K562 (cell line): ENCODE results near the gene ADD3. TPM values are rescaled to one million over a fixed set of nuclear protein-coding genes. Genes with fewer than 3 reads are reported as not detected.

Experiments
- ATAC-seq: fragments of 200-7000 bp; cut with Tn5 transposase; 3 replicates; pipeline ENCODE4 v1.9.1; 2020; ENCODE audit warnings: moderate library complexity
- BruUV-seq: library from RNA; stranded (reverse); fragments of 400-500 nt; replicated peaks from 2 replicates; lab custom pipeline; 2021; lab: Mats Ljungman, UMichigan
- CTCF ChIA-PET: fragments of 300-600 bp; formaldehyde crosslinking; extraction: SDS; loops from one replicate; lab custom pipeline; 2021; ENCODE audit warnings: low intra/inter-chr PET ratio; lab: Yijun Ruan, JAX
- POLR2A ChIA-PET: fragments of 300-600, 350-650 bp; sonication (Branson Sonifier 250); formaldehyde crosslinking; extraction: SDS; loops from one replicate; lab custom pipeline; 2021; ENCODE audit warnings: antibody characterized with exemption, inconsistent platforms; lab: Yijun Ruan, JAX
- DNase-seq, 4 experiments: peaks; one replicate each; pipeline versions ENCODE4 v3.0.0 to v3.0.0-alpha.2; 2011 to 2018; ENCODE audit warnings: low spot score in 3 of 4, mixed read lengths in 3 of 4; ENCODE audit errors: extremely low read depth in 1 of 4
- FAIRE-seq: peaks from 2 replicates; lab custom pipeline; 2011; peaks lifted over from hg19 to GRCh38; lab: Jason Lieb, UNC
- H2AFZ ChIP-seq: 2 replicates; pipeline ENCODE4 v1.6.0; 2011; ENCODE audit warnings: low read depth, low read length, control low read depth, inconsistent platforms
- H3K27ac ChIP-seq: fragments of 200-600 bp; 3 replicates; pipeline ENCODE4 v1.8.0; 2011; ENCODE audit warnings: low read depth, mild to moderate bottlenecking, control low read depth, inconsistent platforms, low read length, moderate library complexity, mixed read lengths; ENCODE audit errors: extremely low read depth
- H3K27me3 ChIP-seq, 2 experiments: fragments of 300-600 bp in 1 of 2; 2 replicates in 1 of 2; 3 replicates in 1 of 2; pipeline versions ENCODE4 v1.6.0 to v1.8.0; 2011; ENCODE audit warnings: inconsistent platforms in 2 of 2, low read length in 2 of 2, mild to moderate bottlenecking in 1 of 2, mixed read lengths in 1 of 2, moderate library complexity in 1 of 2; ENCODE audit not compliant: control insufficient read depth in 2 of 2, insufficient read depth in 2 of 2
- H3K36me3 ChIP-seq: fragments of 300-600 bp; 3 replicates; pipeline ENCODE4 v1.8.0; 2011; ENCODE audit warnings: mild to moderate bottlenecking, low read length, inconsistent platforms; ENCODE audit not compliant: control insufficient read depth, insufficient read depth
- H3K4me1 ChIP-seq, 2 experiments: fragments of 200-600 bp in 1 of 2; replicated peaks in 1 of 2; 2 replicates in 1 of 2; 3 replicates in 1 of 2; pipeline versions ENCODE4 v1.5.1 to v1.8.0; 2011; ENCODE audit warnings: inconsistent platforms in 2 of 2, low read length in 2 of 2, mild to moderate bottlenecking in 1 of 2, mixed read lengths in 1 of 2, moderate library complexity in 1 of 2; ENCODE audit not compliant: control insufficient read depth in 2 of 2, insufficient read depth in 2 of 2
- H3K4me2 ChIP-seq: 2 replicates; pipeline ENCODE4 v1.6.1; 2011; ENCODE audit warnings: low read length, control low read depth, inconsistent platforms, mixed read lengths; ENCODE audit not compliant: insufficient read depth
- H3K4me3 ChIP-seq: fragments of 200-600 bp; sonication (generic), shearing (Covaris generic); 2 replicates; pipeline ENCODE4 v1.5.1; 2016; ENCODE audit warnings: control low read depth, inconsistent platforms
- H3K79me2 ChIP-seq: fragments of 200-600 bp; 3 replicates; pipeline ENCODE4 v1.8.0; 2011; ENCODE audit warnings: low read length, inconsistent platforms; ENCODE audit not compliant: control insufficient read depth, insufficient read depth
- H3K9ac ChIP-seq, 2 experiments: 2 replicates each; pipeline versions ENCODE4 v1.6.0 to v1.6.1; 2011; ENCODE audit warnings: low read depth in 2 of 2, low read length in 2 of 2, control low read depth in 1 of 2, inconsistent platforms in 1 of 2, mild to moderate bottlenecking in 1 of 2, mixed read lengths in 1 of 2; ENCODE audit not compliant: insufficient read depth in 1 of 2
- H3K9me1 ChIP-seq: one replicate; pipeline ENCODE4 v1.6.0; 2011; ENCODE audit warnings: inconsistent platforms, mild to moderate bottlenecking, low read length, moderate library complexity; ENCODE audit not compliant: control insufficient read depth, insufficient read depth
- H3K9me3 ChIP-seq: replicated peaks from 2 replicates; pipeline ENCODE4 v1.5.1; 2011; ENCODE audit warnings: low read depth, low read length, inconsistent platforms; ENCODE audit not compliant: control insufficient read depth, insufficient read depth
- H4K20me1 ChIP-seq: replicated peaks from 2 replicates; pipeline ENCODE4 v1.6.1; 2011; ENCODE audit warnings: low read length, inconsistent platforms, mixed read lengths; ENCODE audit not compliant: control insufficient read depth, insufficient read depth
- E2F5 ChIP-seq: sonication (generic); formaldehyde crosslinking; IDR thresholded peaks from 2 replicates; pipeline ENCODE4 v1.8.0; 2022; ENCODE audit warnings: mild to moderate bottlenecking, missing genetic modification reagents
- EHMT2 ChIP-seq: fragments of 450-650 bp; IDR thresholded peaks from 2 replicates; pipeline ENCODE4 v1.6.1; 2018; ENCODE audit warnings: antibody characterized with exemption
- JUND ChIP-seq, 2 experiments: IDR thresholded peaks; 2 replicates in 1 of 2; 3 replicates in 1 of 2; pipeline ENCODE4 v1.6.1; 2011; ENCODE audit warnings: borderline replicate concordance in 2 of 2, low read depth in 2 of 2, low read length in 2 of 2, improper control_type of control experiment in 1 of 2, missing biosample characterization in 1 of 2, missing genetic modification characterization in 1 of 2, missing genetic modification reagents in 1 of 2
- MYBL2 ChIP-seq, 2 experiments: fragments of 450-650 bp in 1 of 2; sonication (generic) in 1 of 2; formaldehyde crosslinking in 1 of 2; IDR thresholded peaks; 2 replicates each; pipeline versions ENCODE4 v1.6.1 to v1.8.1; 2017 to 2022; ENCODE audit warnings: borderline replicate concordance in 1 of 2, inconsistent platforms in 1 of 2, low read depth in 1 of 2, mild to moderate bottlenecking in 1 of 2, missing genetic modification reagents in 1 of 2, moderate library complexity in 1 of 2
- MYC ChIP-seq, 2 experiments: fragments of 250-450 bp in 1 of 2; sonication (Bioruptor Pico) in 1 of 2; IDR thresholded peaks; 2 replicates each; pipeline versions ENCODE4 v1.5.1 to v1.6.1; 2012 to 2021; ENCODE audit warnings: low read depth in 2 of 2, borderline replicate concordance in 1 of 2, improper control_type of control experiment in 1 of 2, low read length in 1 of 2, mild to moderate bottlenecking in 1 of 2, moderate library complexity in 1 of 2
- NFE2L1 ChIP-seq: fragments of 450-650 bp; IDR thresholded peaks from 2 replicates; pipeline ENCODE4 v1.6.1; 2016; ENCODE audit warnings: missing genetic modification characterization, low read depth, mild to moderate bottlenecking, missing compliant biosample characterization, moderate library complexity, borderline replicate concordance
- SMARCC2 ChIP-seq: fragments of 450-650 bp; IDR thresholded peaks from 2 replicates; pipeline ENCODE4 v1.6.1; 2017; ENCODE audit warnings: antibody characterized with exemption, moderate library complexity, mild to moderate bottlenecking, low read depth
- TEAD1 ChIP-seq, 2 experiments: fragments of 450-650 bp in 1 of 2; sonication (generic) in 1 of 2; formaldehyde crosslinking; IDR thresholded peaks; 2 replicates each; pipeline versions ENCODE4 v1.4.0 to v1.8.0; 2020 to 2022; ENCODE audit warnings: mild to moderate bottlenecking in 2 of 2, missing genetic modification reagents in 1 of 2
- THRAP3 ChIP-seq: fragments of 450-650 bp; IDR thresholded peaks from 2 replicates; pipeline ENCODE4 v1.6.1; 2016; ENCODE audit warnings: mild to moderate bottlenecking, inconsistent platforms, borderline replicate concordance
- ZNF444 ChIP-seq: fragments of 250-450 bp; sonication (Bioruptor Pico); IDR thresholded peaks from 2 replicates; pipeline ENCODE4 v1.4.0; 2020; ENCODE audit warnings: mild to moderate bottlenecking, moderate library complexity
- ZNF740 ChIP-seq, 3 experiments: fragments of 200-800 bp in 1 of 3; sonication (Bioruptor generic) in 1 of 3; sonication (generic) in 1 of 3; formaldehyde crosslinking in 1 of 3; IDR thresholded peaks; 2 replicates each; pipeline versions ENCODE4 v1.6.1 to v1.8.0; 2016 to 2022; ENCODE audit warnings: mild to moderate bottlenecking in 2 of 3, missing compliant biosample characterization in 2 of 3, missing genetic modification characterization in 2 of 3, missing genetic modification reagents in 1 of 3
- ZZZ3 ChIP-seq: fragments of 450-650 bp; IDR thresholded peaks from 2 replicates; pipeline ENCODE4 v1.6.1; 2016; ENCODE audit warnings: antibody characterized with exemption, mild to moderate bottlenecking, moderate library complexity
- WGBS: fragments of 100-300 bp; shearing (Covaris generic); methylation state at CpG from one replicate; pipeline ENCODE4 v1.1.6; 2016; ENCODE audit warnings: low coverage, mixed read lengths; ENCODE audit not compliant: insufficient coverage; ENCODE audit errors: missing lambda C conversion rate; 5-methylcytosine and 5-hydroxymethylcytosine counted together
- in situ Hi-C: fragments of 300-500 bp; cut with MboI; formaldehyde crosslinking; loops from 4 replicates; pipeline ENCODE4 v1.15.0; 2018; ENCODE audit warnings: inconsistent platforms, mixed read lengths
- intact Hi-C: fragments of 100-400 bp; cut with micrococcal nuclease; formaldehyde crosslinking; loops from 2 replicates; pipeline ENCODE4 v1.14.2; 2022
- polyA plus RNA-seq, 8 experiments: library from polyadenylated mRNA; depleted of rRNA in 4 of 8; stranded (reverse) in 5 of 8; unstranded in 3 of 8; fragments of >200 nt; fragmentation: Nextera tagmentation in 2 of 8; fragmentation: Illumina TruSeq in 1 of 8; extraction: Ambion mirVana in 2 of 8; extraction: Trizol in 1 of 8; gene quantifications; 2 replicates each; pipeline versions ENCODE4 v1.2.1 to v1.2.3, GENCODE V29; 2011 to 2014; ENCODE audit warnings: inconsistent platforms in 1 of 8, missing spikeins in 1 of 8
- total RNA-seq, 7 experiments: library from RNA; depleted of rRNA in 6 of 7; stranded (reverse); fragments of >200 nt in 6 of 7; fragmentation: Illumina TruSeq in 2 of 7; extraction: Trizol in 2 of 7; gene quantifications; 2 replicates each; pipeline versions ENCODE4 v1.2.1 to v1.2.3, GENCODE V29; 2011 to 2021; ENCODE audit warnings: low replicate concordance in 1 of 7

ADD3 gene
- total and polyA plus RNA-seq, 9 of the 15 experiments (the other 6 are each of a cell fraction or from before 2014, with no cell fraction given), result 13.2 to 125 (median 31.7) TPM

- Histone ChIP-seq H3K9ac (no peak overlapping the region), H3K27me3 (peaks cover 0 to 11% of the 10 kb centered on the region in 2 experiments; a peak in 3 of 5 replicates)
- TF ChIP-seq MYC (IDR thresholded peaks at IDR 0.05; ENCODE audit: low read depth, low read length) (no peak), MYC (CRISPR knock-in tag; IDR thresholded peaks at IDR 0.05; ENCODE audit: borderline replicate concordance, low read depth) (no peak), E2F5 (CRISPR knock-in tag) (no peak), JUND (IDR thresholded peaks at IDR 0.05; ENCODE audit: borderline replicate concordance, low read depth, low read length) (no peak), JUND (tag; IDR thresholded peaks at IDR 0.05; ENCODE audit: borderline replicate concordance, low read depth, low read length) (no peak), NFE2L1 (tag) (no peak), MYBL2 (IDR thresholded peaks at IDR 0.05; ENCODE audit: low read depth) (no peak), MYBL2 (CRISPR knock-in tag; IDR thresholded peaks at IDR 0.05; ENCODE audit: borderline replicate concordance) (no peak), EHMT2 (no peak), ZZZ3 (no peak), ZNF444 (CRISPR knock-in tag) (no peak), SMARCC2 (no peak), TEAD1 (CRISPR knock-in tag; IDR thresholded peaks at IDR 0.05) (no peak), THRAP3 (no peak), ZNF740 (CRISPR knock-in tag; IDR thresholded peaks at IDR 0.05) (no peak), ZNF740 (tag; IDR thresholded peaks at IDR 0.05) (no peak)
- TF ChIP-seq, all 486 proteins: peak for 0
- CTCF ChIA-PET, result no interaction called here
- H3K4me1 ChIP-seq, result peaks cover 0 to 2% of the 10 kb centered on the region in 2 experiments; a peak in 1 of 5 replicates
- no peaks in the 10 kb centered on the region for H3K79me2 ChIP-seq
- H3K4me3 ChIP-seq, result no peak overlapping the region
- in situ Hi-C loops (no loop called here), intact Hi-C loops (no loop called here)
- H3K9me1 ChIP-seq, result no peaks in the 10 kb centered on the region
- POLR2A ChIA-PET, result interaction anchor here (0.6 to 1.4 kb wide), 2 partner anchors 11 to 32 kb away, joined by 3 read pairs; partner anchors contain the start of gene MXI1
- no peaks in the 10 kb centered on the region for H3K36me3 ChIP-seq
- ATAC-seq (no peak), FAIRE-seq (no peak), DNase-seq (no peak)
- no peak overlapping the region for H3K27ac ChIP-seq
- H3K9me3 ChIP-seq, result no peaks in the 10 kb centered on the region
- no peak overlapping the region for H3K4me2 ChIP-seq
- WGBS, result 17% methylated on average over 2 of the region's 2 CpGs
- H4K20me1 ChIP-seq, result no peaks in the 10 kb centered on the region
- no peak overlapping the region for H2AFZ ChIP-seq
- BruUV-seq, result no TSS peak
These were observed 167.6 kb downstream of the ADD3 start for GRCh38 chr10:110175406-110175805.
